ENCODE measurements around the gene PDZD2.

The PDZD2 gene

GRCh38 chr5:31889001-31889561 is 250.2 kb downstream of the PDZD2 start:
- DNase-seq, result no peak

- no peak for DNase-seq
Observed at GRCh38 chr5:31890046-31890445, 251.1 kb downstream of the PDZD2 start.

- DNase-seq, result no peak
Observed at GRCh38 chr5:31894141-31894540, 255.2 kb downstream of the PDZD2 start.

GRCh38 chr5:31895199-31895820 is 256.4 kb downstream of the PDZD2 start:
- no peak for DNase-seq

- DNase-seq, result no peak
Observed at GRCh38 chr5:31898036-31898632, 259.2 kb downstream of the PDZD2 start.

- no peak for DNase-seq
Observed at GRCh38 chr5:31900296-31900865, 261.4 kb downstream of the PDZD2 start.

- no peak for DNase-seq
Observed at GRCh38 chr5:31901807-31902530, 263.0 kb downstream of the PDZD2 start.

GRCh38 chr5:31908396-31908795 is 269.5 kb downstream of the PDZD2 start:
- DNase-seq, result no peak

GRCh38 chr5:31909073-31909472 is 270.1 kb downstream of the PDZD2 start:
- no peak for DNase-seq

GRCh38 chr5:31911291-31912265 is 272.6 kb downstream of the PDZD2 start:
- DNase-seq, result no peak

GRCh38 chr5:31913808-31914207 is 274.9 kb downstream of the PDZD2 start:
- DNase-seq, result no peak

- no peak for DNase-seq
Observed at GRCh38 chr5:31916327-31916726, 277.4 kb downstream of the PDZD2 start.

- DNase-seq, result no peak
Observed at GRCh38 chr5:31918739-31919138, 279.8 kb downstream of the PDZD2 start.

GRCh38 chr5:31921852-31922305 is 282.9 kb downstream of the PDZD2 start:
- DNase-seq, result peak; percentile 95

- DNase-seq, result no peak
Observed at GRCh38 chr5:31924005-31924404, 285.1 kb downstream of the PDZD2 start.

GRCh38 chr5:31931874-31932273 is 292.9 kb downstream of the PDZD2 start:
- no peak for DNase-seq

- no peak for DNase-seq
Observed at GRCh38 chr5:31934156-31934555, 295.2 kb downstream of the PDZD2 start.

- peak; percentile 28 for DNase-seq
Observed at GRCh38 chr5:31935496-31936369, 296.8 kb downstream of the PDZD2 start.

GRCh38 chr5:31936683-31937082 is 297.8 kb downstream of the PDZD2 start:
- no peak for DNase-seq

GRCh38 chr5:31937226-31937625 is 298.3 kb downstream of the PDZD2 start:
- DNase-seq, result no peak

- no peak for DNase-seq
Observed at GRCh38 chr5:31937703-31938102, 298.8 kb downstream of the PDZD2 start.

Data from fibroblast of skin of right biceps (primary cell).